Endothelial cell of umbilical vein (primary cell): ENCODE results near the gene DDX52. TPM values are rescaled to one million over a fixed set of nuclear protein-coding genes. Genes with fewer than 3 reads are reported as not detected.

Experiments used
- BruUV-seq: library from RNA; stranded (reverse); fragments of 400-500 nt; replicated peaks from 2 replicates; lab custom pipeline; 2021; lab: Mats Ljungman, UMichigan
- CTCF ChIA-PET: fragments of 300-600, 350-600 bp; sonication (Branson Sonifier 250); formaldehyde crosslinking; loops from one replicate; lab custom pipeline; 2021; ENCODE audit warnings: antibody characterized with exemption, inconsistent platforms; lab: Charles Lee
- POLR2A ChIA-PET: fragments of 300-600, 350-600 bp; sonication (Branson Sonifier 250); formaldehyde crosslinking; loops from one replicate; lab custom pipeline; 2021; ENCODE audit warnings: antibody characterized with exemption, inconsistent platforms; lab: Charles Lee
- DNase-seq: peaks from one replicate; pipeline ENCODE4 v3.0.0-alpha.2; 2011; ENCODE audit warnings: low read depth, low spot score
- FAIRE-seq: peaks from 2 replicates; lab custom pipeline; 2011; peaks lifted over from hg19 to GRCh38; lab: Jason Lieb, UNC
- H2AFZ ChIP-seq: 2 replicates; pipeline ENCODE4 v1.6.0; 2012; ENCODE audit warnings: low read depth, low read length, control low read depth, inconsistent platforms
- H3K27ac ChIP-seq: 2 replicates; pipeline ENCODE4 v1.5.1; 2011; ENCODE audit warnings: low read depth, mild to moderate bottlenecking, control low read depth, low read length, moderate library complexity; ENCODE audit not compliant: insufficient read depth
- H3K27me3 ChIP-seq, 2 experiments: 2 replicates each; pipeline versions ENCODE4 v1.6.0 to v1.6.1; 2011; ENCODE audit warnings: low read length in 2 of 2, mixed read lengths in 1 of 2; ENCODE audit not compliant: control insufficient read depth in 2 of 2, insufficient read depth in 2 of 2
- H3K36me3 ChIP-seq, 2 experiments: 2 replicates in 1 of 2; 3 replicates in 1 of 2; pipeline ENCODE4 v1.5.1; 2011; ENCODE audit warnings: low read length in 2 of 2, mild to moderate bottlenecking in 1 of 2, moderate library complexity in 1 of 2; ENCODE audit not compliant: control insufficient read depth in 2 of 2, insufficient read depth in 2 of 2; ENCODE audit errors: extremely low read depth in 1 of 2
- H3K4me1 ChIP-seq: 3 replicates; pipeline ENCODE4 v1.5.1; 2011; ENCODE audit warnings: mild to moderate bottlenecking, low read length; ENCODE audit not compliant: control insufficient read depth, insufficient read depth; ENCODE audit errors: extremely low read depth
- H3K4me2 ChIP-seq: 2 replicates; pipeline ENCODE4 v1.6.1; 2011; ENCODE audit warnings: low read length, control low read depth, mixed read lengths; ENCODE audit not compliant: insufficient read depth
- H3K4me3 ChIP-seq, 3 experiments: fragments of 200-600 bp in 1 of 3; sonication (generic), shearing (Covaris generic) in 1 of 3; replicated peaks in 1 of 3; 2 replicates each; pipeline ENCODE4 v1.5.1; 2011 to 2016; ENCODE audit warnings: control low read depth in 3 of 3, low read length in 3 of 3, mild to moderate bottlenecking in 2 of 3, inconsistent platforms in 1 of 3, low read depth in 1 of 3, moderate library complexity in 1 of 3; ENCODE audit not compliant: insufficient read depth in 1 of 3
- H3K79me2 ChIP-seq: 2 replicates; pipeline ENCODE4 v1.6.0; 2012; ENCODE audit warnings: low read length, inconsistent platforms; ENCODE audit not compliant: control insufficient read depth, insufficient read depth
- H3K9ac ChIP-seq: replicated peaks from 2 replicates; pipeline ENCODE3; 2011; ENCODE audit warnings: low read length, control low read depth; ENCODE audit not compliant: insufficient read depth; ENCODE audit errors: extremely low read depth
- H3K9me1 ChIP-seq: replicated peaks from 3 replicates; pipeline ENCODE4 v1.6.0; 2011; ENCODE audit warnings: mild to moderate bottlenecking, low read length; ENCODE audit not compliant: control insufficient read depth, insufficient read depth; ENCODE audit errors: extremely low read depth
- H3K9me3 ChIP-seq: replicated peaks from 2 replicates; pipeline ENCODE4 v1.5.1; 2012; ENCODE audit warnings: low read length, inconsistent platforms; ENCODE audit not compliant: control insufficient read depth, insufficient read depth
- H4K20me1 ChIP-seq: replicated peaks from 2 replicates; pipeline ENCODE3; 2011; ENCODE audit warnings: mild to moderate bottlenecking, low read length; ENCODE audit not compliant: control insufficient read depth, insufficient read depth; ENCODE audit errors: extremely low read depth
- CTCF ChIP-seq, 2 donors: IDR thresholded peaks; 1 replicate in 1 of 2; 2 replicates in 1 of 2; pipeline ENCODE4 v1.5.1; 2011; ENCODE audit warnings: low read length in 2 of 2, mild to moderate bottlenecking in 2 of 2, moderate library complexity in 2 of 2, control low read depth in 1 of 2, inconsistent platforms in 1 of 2, low read depth in 1 of 2; ENCODE audit not compliant: insufficient read depth in 1 of 2; ENCODE audit errors: extremely low read depth in 1 of 2
- EZH2 ChIP-seq: IDR thresholded peaks from 2 replicates; pipeline ENCODE4 v1.6.1; 2012; ENCODE audit warnings: borderline replicate concordance, low read depth, mild to moderate bottlenecking, moderate library complexity, low read length, inconsistent platforms; ENCODE audit not compliant: severe bottlenecking
- FOS ChIP-seq: IDR thresholded peaks from 2 replicates; pipeline ENCODE4 v1.6.1; 2011; ENCODE audit warnings: mild to moderate bottlenecking, low read length, moderate library complexity, borderline replicate concordance; ENCODE audit not compliant: insufficient read depth
- GATA2 ChIP-seq: IDR thresholded peaks from 2 replicates; pipeline ENCODE4 v1.7.0; 2011; ENCODE audit warnings: low read depth, mild to moderate bottlenecking, moderate library complexity, mixed read lengths, low read length; ENCODE audit not compliant: insufficient read length, insufficient read depth
- JUN ChIP-seq: IDR thresholded peaks from 2 replicates; pipeline ENCODE4 v1.6.1; 2011; ENCODE audit warnings: borderline replicate concordance, low read depth; ENCODE audit not compliant: insufficient read length, insufficient read depth
- MAX ChIP-seq: IDR thresholded peaks from 2 replicates; pipeline ENCODE4 v1.6.1; 2011; ENCODE audit not compliant: insufficient read depth, insufficient read length
- MYC ChIP-seq: IDR thresholded peaks from one replicate; pipeline ENCODE4 v1.6.1; 2011; ENCODE audit warnings: mild to moderate bottlenecking, low read depth, low read length
- POLR2A ChIP-seq: IDR thresholded peaks from 2 replicates; pipeline ENCODE4 v1.6.1; 2012; ENCODE audit warnings: low read depth, mild to moderate bottlenecking, control low read depth, low read length
- POLR2AphosphoS5 ChIP-seq: IDR thresholded peaks from 2 replicates; pipeline ENCODE4 v1.6.1; 2012; ENCODE audit warnings: low read depth, mild to moderate bottlenecking, control low read depth, low read length, moderate library complexity; ENCODE audit not compliant: insufficient read depth
- dilution Hi-C: fragments of 300-500 bp; cut with MboI; formaldehyde crosslinking; loops from one replicate; pipeline ENCODE4 v1.15.0; 2019; ENCODE audit warnings: low sequenced_read_pairs; ENCODE audit not compliant: extremely low pct_ligation_motif_present
- intact Hi-C: fragments of 100-400 bp; cut with micrococcal nuclease; formaldehyde crosslinking; loops from one replicate; pipeline ENCODE4 v1.10.0; 2022
- polyA plus RNA-seq, 4 experiments: library from polyadenylated mRNA; depleted of rRNA in 3 of 4; stranded (reverse) in 3 of 4; unstranded in 1 of 4; fragments of >200 nt; gene quantifications; 2 replicates each; pipeline versions ENCODE4 v1.2.1 to v1.2.3, GENCODE V29; 2011 to 2012; ENCODE audit warnings: missing spikeins in 1 of 4
- total RNA-seq: library from RNA; stranded (reverse); gene quantifications from 2 replicates; pipeline ENCODE4 v1.2.3, GENCODE V29; 2021

DDX52 gene
- total and polyA plus RNA-seq, 2 donors (not counting 3 experiments of a cell fraction or from before 2014, with no cell fraction given), result 12.5 to 58.4 TPM

GRCh38 chr17:37662353-37662752 is 19.1 kb upstream of the DDX52 start:
- Histone ChIP-seq H3K4me3 (no peak overlapping the region), H4K20me1 (no peaks in the 10 kb centered on the region), H3K36me3 (no peaks in the 10 kb centered on the region), H3K27ac (no peak overlapping the region), H3K27me3 (no peaks in the 10 kb centered on the region), H3K79me2 (no peaks in the 10 kb centered on the region), H3K4me2 (no peak overlapping the region), H2AFZ (no peak overlapping the region), H3K9me3 (no peaks in the 10 kb centered on the region), H3K4me1 (no peaks in the 10 kb centered on the region), H3K9me1 (no peaks in the 10 kb centered on the region), H3K9ac (no peak overlapping the region)
- ChIA-PET CTCF (interaction anchor here (1.2 to 1.3 kb wide), 2 partner anchors 14 to 154 kb away, joined by 5 to 6 read pairs; no protein-coding TSS in a partner anchor), POLR2A (no interaction called here)
- dilution Hi-C loops (no loop called here), intact Hi-C loops (no loop called here)
- TF ChIP-seq GATA2 (no peak), FOS (no peak), POLR2A (no peak), POLR2AphosphoS5 (no peak), MYC (no peak), MAX (no peak), EZH2 (no peak), JUN (no peak), CTCF (IDR thresholded peaks at IDR 0.05; ENCODE audit: extremely low read depth in 1 of 2, insufficient read depth in 1 of 2, low read depth in 1 of 2, low read length in 2 of 2) (no peak)
- no peak for FAIRE-seq
- no peak for DNase-seq
- BruUV-seq, result no TSS peak
